Prostate gland (tissue), 2 donors: Measurements from ENCODE around the gene SORBS1.

Experiments
- CTCF ChIP-seq, 4 experiments: fragments of 200-600 bp in 2 of 4; fragments of 450-650 bp in 2 of 4; sonication (generic) in 2 of 4; IDR thresholded peaks; 1 replicate in 3 of 4; 2 replicates in 1 of 4; pipeline ENCODE4 v1.5.1; 2016 to 2019; ENCODE audit warnings: antibody characterized with exemption in 4 of 4, mild to moderate bottlenecking in 2 of 4, moderate library complexity in 2 of 4
- POLR2A ChIP-seq: fragments of 450-650 bp; IDR thresholded peaks from one replicate; pipeline ENCODE4 v1.6.1; 2016; ENCODE audit warnings: antibody characterized with exemption, mild to moderate bottlenecking
- POLR2AphosphoS5 ChIP-seq: sonication (generic); formaldehyde crosslinking; IDR thresholded peaks from one replicate; pipeline ENCODE4 v1.6.1; 2017; ENCODE audit warnings: antibody characterized with exemption

DNA sequence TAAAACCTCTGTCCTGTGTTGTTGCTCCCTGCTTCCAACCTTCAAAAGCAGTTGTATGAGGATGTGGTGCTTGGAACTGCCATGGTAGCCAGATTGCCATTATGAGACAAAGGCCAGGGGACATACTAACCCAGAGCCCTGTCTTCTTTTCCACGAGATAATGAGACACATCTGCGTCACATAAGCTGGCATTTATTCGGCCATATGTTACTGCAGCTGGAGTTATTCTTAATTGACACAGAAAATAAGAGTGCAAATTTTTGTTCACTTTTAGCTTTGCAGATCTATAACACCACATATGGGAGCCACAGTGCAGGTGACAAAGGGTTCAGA lies 254.9 kb downstream of the SORBS1 start:
- TF ChIP-seq CTCF (IDR thresholded peaks at IDR 0.05) (no peak), POLR2A (no peak), POLR2AphosphoS5 (no peak)
